NAMALWA (cell line): ENCODE measurements around the gene KLHDC4.
"Not testable (repeated sequence)": the region's sequence is repeated elsewhere in the genome, so short reads cannot be mapped to it uniquely, and the experiment has no call there.

ENCODE experiments used
- DNase-seq: peaks from one replicate; pipeline ENCODE4 v3.0.0-alpha.2; 2015; ENCODE audit warnings: low spot score

The KLHDC4 gene

GRCh38 chr16:87788730-87789436 is 23.1 kb upstream of the KLHDC4 start:
- not testable (repeated sequence) for DNase-seq

- DNase-seq = not testable (repeated sequence)
Observed at GRCh38 chr16:87787451-87788091, 21.8 kb upstream of the KLHDC4 start.

- no peak for DNase-seq
Observed at GRCh38 chr16:87784812-87785211, 19.0 kb upstream of the KLHDC4 start.

- DNase-seq = no peak
Observed at GRCh38 chr16:87782033-87782432, 16.2 kb upstream of the KLHDC4 start.

GRCh38 chr16:87780385-87780989 is 14.7 kb upstream of the KLHDC4 start:
- DNase-seq = peak; percentile 86

- peak; percentile 99 for DNase-seq
Observed at GRCh38 chr16:87778830-87779579, 13.2 kb upstream of the KLHDC4 start.

GRCh38 chr16:87778476-87778829 is 12.7 kb upstream of the KLHDC4 start:
- peak; percentile 43 for DNase-seq

GRCh38 chr16:87773836-87774235 is 8.1 kb upstream of the KLHDC4 start:
- not testable (repeated sequence) for DNase-seq

- DNase-seq = not testable (repeated sequence)
Observed at GRCh38 chr16:87767456-87767855, 1.7 kb upstream of the KLHDC4 start.

GRCh38 chr16:87766485-87766797 is 655 bp upstream of the KLHDC4 start:
- DNase-seq = no peak

- DNase-seq = peak; percentile 77
Observed at GRCh38 chr16:87765473-87765775, 362 bp downstream of the KLHDC4 start.

- DNase-seq = peak; percentile 29
Observed at GRCh38 chr16:87764600-87765472, 950 bp downstream of the KLHDC4 start.

- no peak for DNase-seq
Observed at GRCh38 chr16:87762620-87763019, 3.2 kb downstream of the KLHDC4 start.

GRCh38 chr16:87762071-87762571 is 3.7 kb downstream of the KLHDC4 start:
- peak; percentile 40 for DNase-seq

GRCh38 chr16:87761060-87761459 is 4.7 kb downstream of the KLHDC4 start:
- DNase-seq = no peak

GRCh38 chr16:87757841-87758426 is 7.9 kb downstream of the KLHDC4 start:
- DNase-seq = no peak

- no peak for DNase-seq
Observed at GRCh38 chr16:87754535-87754934, 11.3 kb downstream of the KLHDC4 start.

GRCh38 chr16:87747626-87748414 is 18.0 kb downstream of the KLHDC4 start:
- no peak for DNase-seq

- no peak for DNase-seq
Observed at GRCh38 chr16:87746178-87746577, 19.6 kb downstream of the KLHDC4 start.

- no peak for DNase-seq
Observed at GRCh38 chr16:87744750-87745514, 20.9 kb downstream of the KLHDC4 start.
